Liver (tissue), 9 donors: ENCODE measurements around the gene ALDH3A1. TPM values are rescaled to one million over a fixed set of nuclear protein-coding genes. Genes with fewer than 3 reads are reported as not detected.

Experiments
- DNase-seq: peaks from one replicate; pipeline ENCODE4 v3.0.0-alpha.2; 2017; ENCODE audit warnings: low spot score
- H3K27ac ChIP-seq, 2 donors: one replicate each; pipeline ENCODE4 v1.7.0; 2013; ENCODE audit warnings: inconsistent platforms in 2 of 2, low read length in 2 of 2, control low read depth in 1 of 2, low read depth in 1 of 2, mild to moderate bottlenecking in 1 of 2
- H3K27me3 ChIP-seq, 4 donors: one replicate each; pipeline versions ENCODE4 v1.6.1 to v1.7.0; 2013; ENCODE audit warnings: low read length in 3 of 4, inconsistent platforms in 1 of 4, mild to moderate bottlenecking in 1 of 4, moderate library complexity in 1 of 4; ENCODE audit not compliant: control insufficient read depth in 4 of 4, insufficient read depth in 4 of 4
- H3K36me3 ChIP-seq, 4 donors: one replicate each; pipeline versions ENCODE4 v1.6.1 to v1.7.0; 2013; ENCODE audit warnings: low read length in 3 of 4, mild to moderate bottlenecking in 3 of 4, low read depth in 1 of 4, moderate library complexity in 1 of 4; ENCODE audit not compliant: control insufficient read depth in 4 of 4, insufficient read depth in 3 of 4
- H3K4me1 ChIP-seq, 4 donors: one replicate each; pipeline versions ENCODE4 v1.6.1 to v1.7.0; 2013; ENCODE audit warnings: low read length in 3 of 4, mild to moderate bottlenecking in 3 of 4, moderate library complexity in 1 of 4; ENCODE audit not compliant: control insufficient read depth in 4 of 4, insufficient read depth in 4 of 4
- H3K4me3 ChIP-seq, 3 donors: one replicate each; pipeline versions ENCODE4 v1.6.1 to v1.7.0; 2013; ENCODE audit warnings: low read length in 3 of 3, control low read depth in 1 of 3, low read depth in 1 of 3, mild to moderate bottlenecking in 1 of 3
- H3K9ac ChIP-seq, 2 donors: one replicate each; pipeline ENCODE4 v1.7.0; 2013; ENCODE audit warnings: low read length in 2 of 2, mild to moderate bottlenecking in 2 of 2, moderate library complexity in 2 of 2, control low read depth in 1 of 2, low read depth in 1 of 2
- H3K9me3 ChIP-seq, 4 donors: one replicate each; pipeline versions ENCODE4 v1.6.1 to v1.7.0; 2013; ENCODE audit warnings: low read length in 3 of 4; ENCODE audit not compliant: control insufficient read depth in 4 of 4
- CTCF ChIP-seq: fragments of 150-350 bp; IDR thresholded peaks from 2 replicates; pipeline ENCODE4 v1.5.1; 2017; ENCODE audit warnings: improper control_type of control experiment, low read depth, low read length; ENCODE audit not compliant: missing input control
- EGR1 ChIP-seq, 2 donors: IDR thresholded peaks; 2 replicates each; pipeline ENCODE4 v1.6.1; 2016 to 2018; ENCODE audit warnings: antibody characterized with exemption in 2 of 2, low read depth in 2 of 2
- FOXA1 ChIP-seq: IDR thresholded peaks from 2 replicates; pipeline ENCODE4 v1.6.1; 2016; ENCODE audit warnings: antibody characterized with exemption
- FOXA2 ChIP-seq: IDR thresholded peaks from 2 replicates; pipeline ENCODE4 v1.6.1; 2016; ENCODE audit warnings: antibody characterized with exemption
- GABPA ChIP-seq, 2 donors: IDR thresholded peaks in 1 of 2; conservative IDR thresholded peaks in 1 of 2; 2 replicates each; pipeline ENCODE4 v1.6.1; 2016; ENCODE audit warnings: antibody characterized with exemption in 2 of 2, mild to moderate bottlenecking in 1 of 2, moderate library complexity in 1 of 2
- HNF4A ChIP-seq, 2 donors: conservative IDR thresholded peaks; 2 replicates each; pipeline ENCODE4 v1.6.1; 2016; ENCODE audit warnings: antibody characterized with exemption in 2 of 2, mild to moderate bottlenecking in 2 of 2
- HNF4G ChIP-seq: IDR thresholded peaks from 2 replicates; pipeline ENCODE4 v1.6.1; 2016; ENCODE audit warnings: antibody characterized with exemption
- JUND ChIP-seq, 2 donors: IDR thresholded peaks; 2 replicates each; pipeline ENCODE4 v1.6.1; 2016; ENCODE audit warnings: antibody characterized with exemption in 2 of 2
- MAX ChIP-seq: IDR thresholded peaks from 2 replicates; pipeline ENCODE4 v1.6.1; 2016; ENCODE audit warnings: antibody characterized with exemption
- NR2F2 ChIP-seq: IDR thresholded peaks from 2 replicates; pipeline ENCODE4 v1.6.1; 2016; ENCODE audit warnings: antibody characterized with exemption
- RAD21 ChIP-seq, 2 donors: IDR thresholded peaks; 2 replicates each; pipeline ENCODE4 v1.6.1; 2016; ENCODE audit warnings: antibody characterized with exemption in 2 of 2, mild to moderate bottlenecking in 2 of 2
- REST ChIP-seq: IDR thresholded peaks from 2 replicates; pipeline ENCODE4 v1.6.1; 2016; ENCODE audit warnings: antibody characterized with exemption, mild to moderate bottlenecking
- RXRA ChIP-seq, 2 donors: IDR thresholded peaks; 2 replicates each; pipeline ENCODE4 v1.6.1; 2017 to 2018; ENCODE audit warnings: antibody characterized with exemption in 2 of 2, mild to moderate bottlenecking in 1 of 2
- SP1 ChIP-seq: IDR thresholded peaks from 2 replicates; pipeline ENCODE4 v1.6.1; 2018; ENCODE audit warnings: antibody characterized with exemption, mild to moderate bottlenecking
- TAF1 ChIP-seq: conservative IDR thresholded peaks from 2 replicates; pipeline ENCODE4 v1.6.1; 2016; ENCODE audit warnings: antibody characterized with exemption, mild to moderate bottlenecking
- YY1 ChIP-seq: IDR thresholded peaks from 2 replicates; pipeline ENCODE4 v1.6.1; 2016; ENCODE audit warnings: antibody characterized with exemption, mild to moderate bottlenecking
- WGBS: extraction: QIAGEN DNeasy Blood & Tissue Kit; methylation state at CpG from one replicate; pipeline ENCODE4 v1.1.7; 2013; 5-methylcytosine and 5-hydroxymethylcytosine counted together
- polyA plus RNA-seq, 2 donors: library from polyadenylated mRNA; stranded (reverse) in 1 of 2; unstranded in 1 of 2; fragments of 200-250 nt in 1 of 2; fragments of >200 nt in 1 of 2; fragmentation: Nextera tagmentation in 1 of 2; extraction: Ambion mirVana in 1 of 2; gene quantifications; one replicate each; pipeline versions ENCODE4 v1.2.1 to v1.2.3, GENCODE V29; 2013 to 2015
- total RNA-seq, 2 donors: library from RNA; depleted of rRNA; stranded (reverse); fragments of >200 nt; gene quantifications; one replicate each; pipeline ENCODE4 v1.2.3, GENCODE V29; 2014
- TF ChIP-seq, protein P1 (sequence below): IDR thresholded peaks from 2 replicates; pipeline ENCODE4 v1.6.1; 2016; ENCODE audit warnings: antibody characterized with exemption
- TF ChIP-seq, protein P2 (sequence below): IDR thresholded peaks from 2 replicates; pipeline ENCODE4 v1.6.1; 2016; ENCODE audit warnings: antibody characterized with exemption
- donor health status: healthy.
- donor health status: healthy.
- donor health status: healthy.
- donor health status: healthy.
- donor health status: healthy.

Gene ALDH3A1
- total and polyA plus RNA-seq, 4 donors, result 0.09 to 3.2 (median 0.22) TPM

GRCh38 chr17:19737305-19738072, 10.6 kb downstream of the ALDH3A1 start:
- no peaks in the 10 kb centered on the region for H3K9me3 ChIP-seq
- no peak overlapping the region for H3K9ac ChIP-seq
- no peaks in the 10 kb centered on the region for H3K36me3 ChIP-seq
- DNase-seq, result no peak
- H3K4me3 ChIP-seq, result no peak overlapping the region
- no peaks in the 10 kb centered on the region for H3K4me1 ChIP-seq
- no peak overlapping the region for H3K27ac ChIP-seq
- 91% methylated on average over 15 of the region's 15 CpGs for WGBS
- no peaks in the 10 kb centered on the region for H3K27me3 ChIP-seq
- TF ChIP-seq FOXA2 (no peak), FOXA1 (no peak), HNF4A (conservative IDR thresholded peaks at IDR 0.05) (no peak), YY1 (no peak), GABPA (IDR thresholded peaks at IDR 0.05 in 1 of 2, conservative IDR thresholded peaks at IDR 0.05 in 1 of 2) (no peak), HNF4G (no peak), TAF1 (no peak), EGR1 (IDR thresholded peaks at IDR 0.05; ENCODE audit: low read depth in 2 of 2) (no peak), CTCF (no peak), SP1 (no peak), REST (no peak), RXRA (IDR thresholded peaks at IDR 0.05) (no peak), MAX (no peak), RAD21 (IDR thresholded peaks at IDR 0.05) (no peak), JUND (IDR thresholded peaks at IDR 0.05) (no peak), NR2F2 (no peak)
- TF ChIP-seq, protein P1, sequence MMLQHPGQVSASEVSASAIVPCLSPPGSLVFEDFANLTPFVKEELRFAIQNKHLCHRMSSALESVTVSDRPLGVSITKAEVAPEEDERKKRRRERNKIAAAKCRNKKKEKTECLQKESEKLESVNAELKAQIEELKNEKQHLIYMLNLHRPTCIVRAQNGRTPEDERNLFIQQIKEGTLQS, result no peak
- TF ChIP-seq, protein P2, sequence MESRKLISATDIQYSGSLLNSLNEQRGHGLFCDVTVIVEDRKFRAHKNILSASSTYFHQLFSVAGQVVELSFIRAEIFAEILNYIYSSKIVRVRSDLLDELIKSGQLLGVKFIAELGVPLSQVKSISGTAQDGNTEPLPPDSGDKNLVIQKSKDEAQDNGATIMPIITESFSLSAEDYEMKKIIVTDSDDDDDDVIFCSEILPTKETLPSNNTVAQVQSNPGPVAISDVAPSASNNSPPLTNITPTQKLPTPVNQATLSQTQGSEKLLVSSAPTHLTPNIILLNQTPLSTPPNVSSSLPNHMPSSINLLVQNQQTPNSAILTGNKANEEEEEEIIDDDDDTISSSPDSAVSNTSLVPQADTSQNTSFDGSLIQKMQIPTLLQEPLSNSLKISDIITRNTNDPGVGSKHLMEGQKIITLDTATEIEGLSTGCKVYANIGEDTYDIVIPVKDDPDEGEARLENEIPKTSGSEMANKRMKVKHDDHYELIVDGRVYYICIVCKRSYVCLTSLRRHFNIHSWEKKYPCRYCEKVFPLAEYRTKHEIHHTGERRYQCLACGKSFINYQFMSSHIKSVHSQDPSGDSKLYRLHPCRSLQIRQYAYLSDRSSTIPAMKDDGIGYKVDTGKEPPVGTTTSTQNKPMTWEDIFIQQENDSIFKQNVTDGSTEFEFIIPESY, result no peak
